Astrocyte of the hippocampus (primary cell): ENCODE data around the gene PTGDR2.
"Not testable (repeated sequence)": the region's sequence is repeated elsewhere in the genome, so short reads cannot be mapped to it uniquely, and the experiment has no call there.

Experiments
- DNase-seq: peaks from one replicate; pipeline ENCODE4 v3.0.0; 2011; ENCODE audit warnings: low read depth, low spot score

Gene PTGDR2

GRCh38 chr11:60841797-60842667 is 13.7 kb downstream of the PTGDR2 start, which contains the start of gene CCDC86:
Gene CCDC86 (plus strand): TSS chr11:60842113. CDS start chr11:60842125, 12 bp downstream.
- peak; percentile 99 for DNase-seq

GRCh38 chr11:60840470-60841430 is 15.0 kb downstream of the PTGDR2 start:
- peak; percentile 95 for DNase-seq

- no peak for DNase-seq
Measured at GRCh38 chr11:60838132-60838531, 17.6 kb downstream of the PTGDR2 start.

GRCh38 chr11:60836866-60837515 is 18.8 kb downstream of the PTGDR2 start:
- DNase-seq = no peak

- DNase-seq = no peak
Measured at GRCh38 chr11:60835534-60835846, 20.3 kb downstream of the PTGDR2 start.

GRCh38 chr11:60834742-60835533 is 20.8 kb downstream of the PTGDR2 start:
- DNase-seq = no peak

- DNase-seq = peak; percentile 49
Measured at GRCh38 chr11:60831501-60832079, 24.2 kb downstream of the PTGDR2 start.

GRCh38 chr11:60831143-60831500 is 24.6 kb downstream of the PTGDR2 start:
- peak; percentile 91 for DNase-seq

GRCh38 chr11:60830478-60831142 is 25.1 kb downstream of the PTGDR2 start:
- DNase-seq = no peak

GRCh38 chr11:60825790-60826189 is 30.0 kb downstream of the PTGDR2 start:
- DNase-seq = no peak

- DNase-seq = no peak
Measured at GRCh38 chr11:60825118-60825517, 30.6 kb downstream of the PTGDR2 start.

- DNase-seq = not testable (repeated sequence)
Measured at GRCh38 chr11:60823745-60824306, 31.9 kb downstream of the PTGDR2 start.

- DNase-seq = no peak
Measured at GRCh38 chr11:60821827-60822599, 33.7 kb downstream of the PTGDR2 start.

- no peak for DNase-seq
Measured at GRCh38 chr11:60818057-60818456, 37.7 kb downstream of the PTGDR2 start.

- no peak for DNase-seq
Measured at GRCh38 chr11:60816590-60817157, 39.1 kb downstream of the PTGDR2 start.

GRCh38 chr11:60814112-60814511 is 41.6 kb downstream of the PTGDR2 start:
- DNase-seq = no peak

- no peak for DNase-seq
Measured at GRCh38 chr11:60813324-60813723, 42.4 kb downstream of the PTGDR2 start.

- DNase-seq = no peak
Measured at GRCh38 chr11:60810569-60810968, 45.2 kb downstream of the PTGDR2 start.

GRCh38 chr11:60810151-60810550 is 45.6 kb downstream of the PTGDR2 start:
- DNase-seq = no peak
